HG03432 (cell line): Measurements from ENCODE around the gene CLEC7A.

Experiments
- ATAC-seq: cut with Tn5 transposase; IDR thresholded peaks from one replicate; pipeline ENCODE4 v1.9.1; 2021; ENCODE audit warnings: mild to moderate bottlenecking, moderate library complexity; ENCODE audit not compliant: unreplicated experiment

CLEC7A gene

DNA sequence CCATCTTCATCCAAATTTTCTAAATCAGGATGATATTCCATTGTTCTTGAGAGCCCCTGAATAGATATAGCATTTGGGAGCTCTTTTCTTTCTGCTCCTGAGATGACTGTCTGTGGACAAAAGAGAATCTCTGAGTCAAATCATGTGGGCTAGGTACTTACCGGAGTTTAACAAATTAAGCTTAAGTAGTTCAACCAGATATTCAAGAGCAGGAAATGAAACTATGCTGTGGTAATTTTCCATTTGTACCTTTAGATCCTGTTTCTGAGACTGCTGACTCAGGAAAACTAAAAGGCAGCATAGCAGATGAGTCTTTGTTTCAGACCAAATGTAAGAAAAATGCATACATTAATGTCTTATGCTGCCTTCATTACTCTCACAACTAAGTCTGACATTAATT, at the start of gene CLEC7A:
CLEC7A (minus strand) TSS at position 158 of the 400 bp plus-strand sequence; CDS start at position 41, 117 bp downstream.
- ATAC-seq: peak; percentile 89

DNA sequence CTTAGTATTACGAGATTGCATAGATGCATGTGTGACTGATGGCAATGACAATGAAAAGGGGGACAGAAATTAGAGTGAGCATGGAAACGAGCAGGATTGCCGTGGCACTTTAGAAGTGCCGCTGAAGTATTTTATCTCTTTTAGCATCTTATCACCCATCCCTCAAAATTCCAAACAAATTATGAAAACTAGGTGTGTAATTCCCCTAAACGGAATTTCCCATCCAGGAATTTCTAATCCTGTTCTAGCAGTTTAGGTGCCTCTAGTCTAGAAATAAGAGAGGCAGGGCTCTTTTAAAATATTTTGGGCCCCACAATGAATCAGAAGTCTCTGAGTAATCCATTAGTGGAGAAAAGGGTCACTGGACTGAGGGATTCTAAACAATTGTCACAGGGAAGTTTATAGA, 49.8 kb upstream of the CLEC7A start:
- no peak for ATAC-seq

DNA sequence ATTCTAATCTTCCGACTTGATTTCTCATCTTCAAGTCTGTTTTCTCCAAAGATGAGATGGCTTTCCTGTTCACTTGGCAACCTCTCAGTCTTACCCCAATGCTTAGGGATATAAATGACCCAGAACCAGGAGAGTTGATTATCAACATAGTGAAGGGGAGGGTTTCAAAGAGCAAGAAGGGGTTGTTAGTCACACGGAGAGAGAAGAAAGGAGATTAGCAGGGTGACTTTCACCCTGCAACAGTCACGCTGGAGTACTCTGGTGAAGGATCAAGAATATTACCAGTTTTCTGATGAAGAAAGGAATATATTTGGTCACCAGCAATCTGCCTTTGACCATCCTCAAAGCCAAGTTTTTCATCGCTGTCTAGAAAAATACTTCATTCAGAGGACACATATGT, 48.8 kb upstream of the CLEC7A start, which contains the start of gene TMEM52B:
TMEM52B (plus strand) TSS at position 212 of the 400 bp plus-strand sequence. CDS start 543 bp downstream, outside the sequence.
- no peak for ATAC-seq

DNA sequence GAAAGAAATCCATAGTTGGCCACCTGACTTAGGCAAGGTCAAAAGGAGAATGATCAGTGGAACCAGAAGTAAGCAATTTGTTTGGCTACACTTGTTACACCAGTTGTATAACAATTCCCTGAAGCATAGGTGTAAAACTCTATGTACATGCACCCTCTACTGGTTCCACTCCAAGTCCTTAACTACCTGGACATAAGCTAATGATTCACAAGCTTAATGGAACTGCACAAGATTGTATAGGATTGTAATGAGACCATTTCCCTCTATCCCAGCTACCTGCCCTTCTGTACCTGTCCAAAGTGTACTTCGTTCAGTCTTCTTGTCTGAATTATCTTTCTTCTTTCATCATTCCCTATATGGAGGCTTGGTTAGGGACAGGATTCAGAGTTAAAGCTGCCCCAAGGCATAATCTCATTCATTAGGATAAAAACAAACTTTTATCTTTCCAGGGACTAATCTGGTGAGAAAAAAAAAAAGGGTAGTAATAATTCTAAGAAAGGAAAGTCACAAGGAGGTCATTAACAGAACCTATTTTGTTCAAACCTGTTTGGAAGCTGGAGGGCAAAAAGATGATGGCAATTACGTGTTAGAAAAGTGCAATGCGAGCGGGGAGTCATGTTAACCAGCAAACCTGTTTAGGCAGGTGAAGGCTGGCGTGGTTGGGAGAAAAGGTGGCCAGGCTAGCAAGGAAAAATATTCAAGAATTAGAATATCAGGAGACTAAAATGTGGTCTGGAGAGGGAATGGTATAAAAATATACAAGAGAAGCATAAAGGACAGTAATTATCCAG, 46.0 kb upstream of the CLEC7A start:
- ATAC-seq: no peak

DNA sequence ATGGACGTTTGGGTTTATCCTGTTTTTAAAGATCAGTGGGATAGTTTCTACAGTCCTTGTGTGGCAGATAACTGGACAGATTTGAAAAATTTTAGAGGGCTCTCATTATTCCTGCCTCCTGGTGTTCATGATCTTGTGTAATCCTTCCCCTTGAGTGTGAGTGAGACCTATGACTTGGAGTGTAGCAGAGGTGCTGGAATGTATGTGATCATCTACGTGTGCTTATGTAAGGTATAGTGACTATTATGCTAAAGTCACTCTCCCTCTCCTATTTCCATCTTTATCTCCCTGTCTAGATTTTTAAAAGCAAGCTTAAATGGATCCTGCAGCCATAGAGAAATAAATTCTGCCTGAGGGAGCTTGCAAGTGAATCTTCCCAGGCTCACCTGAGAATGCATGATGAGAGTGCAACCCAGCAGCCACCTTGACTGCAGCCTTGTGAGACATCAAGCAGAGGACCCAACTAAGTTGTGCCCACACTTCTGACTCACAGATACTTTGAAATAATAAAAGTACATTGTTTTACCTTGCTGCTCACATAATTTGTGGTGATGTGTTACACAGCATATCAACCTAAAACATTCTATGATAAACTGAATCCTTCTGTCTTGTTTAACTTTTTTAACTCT, 45.1 kb upstream of the CLEC7A start:
- ATAC-seq: no peak

- no peak for ATAC-seq
Measured at GRCh38 chr12:10171973-10172728, 42.2 kb upstream of the CLEC7A start, which contains the start of gene OLR1. TSS of gene OLR1 (minus strand) at chr12:10172132. CDS start at chr12:10172077, 55 bp downstream.

DNA sequence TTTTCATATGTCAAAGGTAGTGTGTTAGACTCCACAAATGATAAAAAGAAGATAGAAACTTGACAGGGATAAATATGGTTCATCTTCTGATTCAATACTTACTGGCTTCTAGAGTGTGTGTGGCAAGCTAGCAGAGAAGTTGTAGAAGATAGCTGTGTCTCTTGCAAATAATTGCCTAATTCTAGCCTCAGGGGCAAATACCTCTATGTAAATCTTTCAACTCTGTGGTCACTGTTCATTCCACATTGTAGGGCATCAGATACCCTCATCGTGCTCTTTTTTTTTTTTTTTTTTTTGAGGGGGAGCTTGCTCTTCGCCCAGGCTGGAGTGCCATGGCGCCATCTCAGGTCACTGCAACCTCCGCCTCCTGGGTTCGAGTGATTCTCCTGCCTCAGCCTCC, 40.2 kb upstream of the CLEC7A start:
- peak; percentile 62 for ATAC-seq

DNA sequence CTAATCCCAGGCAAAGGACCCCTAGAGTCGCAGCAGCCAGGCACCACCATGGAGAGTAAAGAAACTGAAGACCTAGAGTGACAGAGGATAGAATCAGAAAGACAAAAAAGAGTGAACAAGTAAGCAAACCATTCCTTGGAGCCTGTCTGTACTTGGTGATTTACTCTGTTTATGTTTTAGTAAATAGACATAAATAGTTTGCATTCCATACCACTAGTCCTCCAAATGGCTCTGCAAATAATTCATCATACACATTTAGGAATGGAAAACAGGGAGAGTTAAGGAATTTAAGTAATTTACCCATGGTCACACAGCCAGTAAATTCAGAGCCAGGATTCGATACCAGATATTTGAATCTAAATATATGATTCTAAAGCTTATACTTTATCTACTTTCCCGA, 39.1 kb upstream of the CLEC7A start:
- no peak for ATAC-seq

DNA sequence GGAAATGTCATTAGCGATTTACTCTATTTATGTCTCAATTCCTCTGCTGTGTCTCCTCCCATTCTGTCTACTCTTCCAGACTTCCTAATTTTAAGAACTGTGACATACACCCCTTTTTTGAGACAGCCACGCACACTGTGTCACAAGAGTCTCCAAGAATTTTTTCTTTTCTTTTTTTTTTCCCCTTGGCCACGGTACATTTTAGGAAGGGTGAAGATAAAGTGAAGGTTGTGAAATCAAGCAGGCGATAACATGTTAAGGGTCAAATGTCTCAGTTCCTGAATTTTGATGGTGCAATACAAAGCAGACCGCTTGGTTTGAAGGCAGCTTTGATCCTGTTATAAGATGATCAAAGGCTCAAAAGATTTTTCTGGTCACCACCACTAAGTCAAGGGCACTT, 37.6 kb upstream of the CLEC7A start:
- no peak for ATAC-seq

DNA sequence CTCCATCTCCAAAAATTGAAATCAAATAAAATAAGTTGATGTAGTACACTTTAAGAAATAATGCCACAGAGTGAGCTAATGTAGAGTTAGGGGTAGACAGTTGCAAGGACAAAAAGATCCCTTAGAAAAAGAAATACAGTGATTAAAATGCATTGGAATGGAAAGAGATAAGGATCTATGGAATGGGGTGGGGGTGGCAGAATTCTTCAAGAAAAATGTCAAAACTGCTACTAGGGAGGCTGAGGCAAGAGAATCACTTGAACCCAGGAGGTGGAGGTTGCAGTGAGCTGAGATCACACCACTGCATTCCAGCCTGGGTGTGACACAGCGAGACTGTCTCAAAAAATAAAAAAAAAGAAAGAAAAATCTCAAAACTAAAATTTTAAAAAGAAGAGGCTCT, 35.4 kb upstream of the CLEC7A start:
- ATAC-seq: no peak

GRCh38 chr12:10163084-10163483, 33.1 kb upstream of the CLEC7A start:
- no peak for ATAC-seq

GRCh38 chr12:10160617-10161385, 30.8 kb upstream of the CLEC7A start:
- ATAC-seq: no peak

- no peak for ATAC-seq
Measured at GRCh38 chr12:10159280-10159679, 29.3 kb upstream of the CLEC7A start.

GRCh38 chr12:10158406-10158805, 28.4 kb upstream of the CLEC7A start:
- ATAC-seq: no peak

DNA sequence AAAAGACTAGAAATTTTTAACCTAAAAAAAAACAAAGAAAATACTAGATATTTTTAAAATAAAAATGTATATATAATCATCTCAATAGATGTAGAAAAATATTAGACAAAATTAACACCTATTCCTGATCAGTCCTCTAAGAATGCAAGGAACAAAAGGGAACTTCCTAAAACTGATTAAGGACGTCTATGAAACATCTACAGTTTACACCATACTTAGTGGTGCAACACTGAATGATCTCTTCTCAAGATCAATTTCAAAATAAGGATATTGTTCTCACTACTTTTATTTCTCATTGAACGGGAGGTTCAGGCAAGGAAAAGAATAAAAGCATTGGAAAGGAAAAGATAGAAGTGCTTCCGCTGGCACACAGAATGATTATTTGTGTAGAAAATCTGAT, 26.0 kb upstream of the CLEC7A start:
- ATAC-seq: no peak

DNA sequence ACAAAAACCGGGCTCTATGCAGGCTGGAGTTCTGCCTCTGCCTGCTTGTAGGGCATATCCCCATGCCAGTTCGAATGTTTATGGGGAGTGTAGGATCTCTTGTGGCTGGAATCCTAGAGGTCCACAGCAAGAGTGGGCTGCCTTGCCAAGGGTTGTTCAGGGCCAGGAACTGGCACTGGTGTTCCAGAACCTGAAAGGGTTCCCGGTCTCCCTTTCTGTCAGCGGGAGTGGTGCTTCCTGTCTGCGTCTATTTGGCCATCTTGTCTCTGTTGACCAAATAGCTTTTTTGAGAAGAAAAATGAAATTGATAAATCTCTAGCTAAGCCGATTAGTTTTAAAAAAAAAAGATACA, 24.1 kb upstream of the CLEC7A start:
- no peak for ATAC-seq

DNA sequence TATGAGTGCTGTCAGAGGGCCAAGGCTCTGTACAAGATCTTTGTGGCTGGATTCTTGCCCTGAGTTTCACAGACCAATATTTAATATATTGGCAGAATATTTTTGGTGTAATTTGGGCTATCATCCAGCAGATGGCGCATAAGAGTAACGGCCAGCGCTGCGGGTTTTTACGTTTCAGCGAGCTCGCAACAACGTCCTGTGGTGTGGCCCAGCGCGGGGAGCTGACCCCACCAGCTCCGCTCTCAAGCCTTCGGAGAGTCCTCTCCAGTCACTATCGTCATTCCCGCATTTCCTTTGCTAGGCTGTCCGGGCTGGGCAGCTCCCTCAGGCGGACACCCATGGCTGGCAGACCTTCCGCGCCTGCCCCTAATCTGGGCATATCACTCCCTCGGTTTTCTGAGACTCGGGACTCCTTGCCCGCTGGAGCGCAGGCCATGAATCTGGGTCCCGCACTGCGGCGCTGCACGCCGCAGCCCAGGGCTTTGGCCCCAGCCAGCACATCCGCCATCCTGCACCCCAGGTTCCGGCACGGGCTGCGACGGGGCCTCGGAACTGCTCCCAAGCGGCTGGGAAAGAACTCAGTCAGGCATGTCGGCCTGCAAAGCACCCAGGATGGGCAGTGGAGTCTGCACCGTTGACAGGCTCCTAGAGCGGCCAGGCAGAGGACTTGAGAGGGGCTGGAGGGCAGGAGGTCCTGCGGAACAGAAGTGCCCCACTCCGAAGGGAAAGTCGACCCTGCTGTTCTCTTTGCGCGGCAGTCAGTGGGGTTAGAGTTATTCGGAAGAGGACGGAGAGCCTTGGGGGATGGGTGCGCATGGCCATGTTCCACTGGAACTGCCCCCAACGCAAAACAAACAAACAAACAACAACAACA, 23.5 kb upstream of the CLEC7A start:
- ATAC-seq: peak; percentile 67

DNA sequence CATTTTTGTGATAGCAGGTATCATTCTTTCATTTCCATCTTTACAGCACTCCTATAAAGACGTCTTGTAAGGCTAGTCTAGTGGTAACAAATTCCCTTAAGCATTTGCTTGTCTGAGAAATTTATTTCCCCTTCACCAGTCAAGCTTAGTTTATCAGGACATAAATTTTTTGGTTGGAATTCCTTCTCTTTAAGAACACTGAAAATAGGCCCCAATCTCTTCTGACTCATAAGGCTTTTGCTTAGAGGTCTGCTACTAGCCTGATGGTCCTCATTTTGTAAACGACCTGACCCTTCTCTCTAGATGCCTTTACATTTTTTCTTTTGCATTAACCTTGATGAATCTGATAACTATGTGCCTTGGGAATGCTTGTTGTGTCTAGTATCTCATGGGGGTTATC, 21.6 kb upstream of the CLEC7A start:
- ATAC-seq: no peak

GRCh38 chr12:10147714-10148403, 17.9 kb upstream of the CLEC7A start:
- peak; percentile 88 for ATAC-seq
